Neural cell (in vitro differentiated cells): ENCODE data around the gene TRMT61B. TPM values are rescaled to one million over a fixed set of nuclear protein-coding genes. Genes with fewer than 3 reads are reported as not detected.

Experiments used
- H2AFZ ChIP-seq: fragments of 200-600, 300-800 bp; sonication (generic), shearing (Covaris generic); 2 replicates; pipeline ENCODE4 v1.6.0; 2014; ENCODE audit warnings: low read depth, mild to moderate bottlenecking, antibody characterized with exemption, low read length, moderate library complexity
- H3F3A ChIP-seq: fragments of 200-600 bp; shearing (Covaris generic); 2 replicates; pipeline ENCODE4 v1.6.1; 2016; ENCODE audit warnings: mild to moderate bottlenecking, moderate library complexity, mixed read lengths, antibody characterized with exemption, low read length; ENCODE audit not compliant: insufficient read depth, poor library complexity, severe bottlenecking
- H3K27ac ChIP-seq: fragments of 200-600, 300-800 bp; sonication (generic), shearing (Covaris generic); 2 replicates; pipeline ENCODE4 v1.5.1; 2014; ENCODE audit warnings: mild to moderate bottlenecking, low read length, moderate library complexity
- H3K27me3 ChIP-seq: fragments of 300-800, 200-600 bp; sonication (generic), shearing (Covaris generic); 2 replicates; pipeline ENCODE4 v1.6.0; 2014; ENCODE audit warnings: mild to moderate bottlenecking, low read depth, low read length, moderate library complexity; ENCODE audit not compliant: insufficient read depth
- H3K36me3 ChIP-seq: fragments of 300-800, 200-600 bp; sonication (generic), shearing (Covaris generic); 2 replicates; pipeline ENCODE4 v1.5.1; 2014; ENCODE audit warnings: mild to moderate bottlenecking, antibody characterized with exemption, low read length, moderate library complexity; ENCODE audit not compliant: insufficient read depth
- H3K4me2 ChIP-seq: fragments of 300-800, 200-600 bp; sonication (generic), shearing (Covaris generic); 2 replicates; pipeline ENCODE4 v1.6.0; 2014; ENCODE audit warnings: mild to moderate bottlenecking, low read length
- H3K4me3 ChIP-seq: fragments of 300-800, 200-600 bp; sonication (generic), shearing (Covaris generic); 2 replicates; pipeline ENCODE4 v1.5.1; 2014; ENCODE audit warnings: mild to moderate bottlenecking, low read length, moderate library complexity
- H3K79me2 ChIP-seq: fragments of 200-600 bp; shearing (Covaris generic); replicated peaks from 2 replicates; pipeline ENCODE4 v1.6.0; 2014; ENCODE audit warnings: mild to moderate bottlenecking, low read length, moderate library complexity; ENCODE audit not compliant: insufficient read depth
- H3K9ac ChIP-seq: fragments of 300-800, 200-600 bp; sonication (generic), shearing (Covaris generic); 2 replicates; pipeline ENCODE4 v1.6.1; 2016; ENCODE audit warnings: mild to moderate bottlenecking, low read length, mixed read lengths
- H3K9me2 ChIP-seq: fragments of 200-600 bp; shearing (Covaris generic); 2 replicates; pipeline ENCODE4 v1.6.1; 2016; ENCODE audit warnings: mild to moderate bottlenecking, low read length, mixed read lengths; ENCODE audit not compliant: insufficient read depth
- H3K9me3 ChIP-seq: fragments of 200-600, 300-800 bp; sonication (generic), shearing (Covaris generic); 2 replicates; pipeline ENCODE4 v1.6.1; 2016; ENCODE audit warnings: mild to moderate bottlenecking, mixed run types, low read length, moderate library complexity, mixed read lengths
- H4K20me1 ChIP-seq: fragments of 200-600 bp; shearing (Covaris generic); 2 replicates; pipeline ENCODE4 v1.6.1; 2016; ENCODE audit warnings: mild to moderate bottlenecking, mixed run types; ENCODE audit not compliant: insufficient read depth
- EP300 ChIP-seq: fragments of 450-650 bp; conservative IDR thresholded peaks from 2 replicates; pipeline ENCODE4 v1.6.1; 2014; ENCODE audit warnings: antibody characterized with exemption, mild to moderate bottlenecking, moderate library complexity; ENCODE audit not compliant: poor library complexity, severe bottlenecking
- EZH2 ChIP-seq: fragments of 200-600, 300-800 bp; shearing (Covaris generic), sonication (generic); IDR thresholded peaks from 2 replicates; pipeline ENCODE4 v1.6.1; 2014; ENCODE audit warnings: antibody characterized with exemption, low read length, borderline replicate concordance, mild to moderate bottlenecking; ENCODE audit not compliant: insufficient read depth, poor library complexity, severe bottlenecking
- MXI1 ChIP-seq: fragments of 450-650 bp; conservative IDR thresholded peaks from 2 replicates; pipeline ENCODE4 v1.6.1; 2014; ENCODE audit warnings: antibody characterized with exemption, mild to moderate bottlenecking; ENCODE audit not compliant: poor library complexity, severe bottlenecking
- POLR2AphosphoS5 ChIP-seq: IDR thresholded peaks from 2 replicates; pipeline ENCODE4 v1.6.1; 2012
- RAD21 ChIP-seq: fragments of 450-650 bp; conservative IDR thresholded peaks from 2 replicates; pipeline ENCODE4 v1.6.1; 2014; ENCODE audit warnings: antibody characterized with exemption, mild to moderate bottlenecking, moderate library complexity
- SMC3 ChIP-seq: fragments of 450-650 bp; conservative IDR thresholded peaks from 2 replicates; pipeline ENCODE4 v1.6.1; 2014; ENCODE audit warnings: antibody characterized with exemption, mild to moderate bottlenecking, moderate library complexity; ENCODE audit not compliant: poor library complexity
- TAF1 ChIP-seq: IDR thresholded peaks from 2 replicates; pipeline ENCODE4 v1.6.1; 2012; ENCODE audit warnings: low read depth
- polyA plus RNA-seq: library from polyadenylated mRNA; depleted of rRNA; stranded (reverse); fragments of >200 nt; gene quantifications from 2 replicates; pipeline ENCODE4 v1.2.3, GENCODE V29; 2014
- TF ChIP-seq, protein P1 (sequence below): fragments of 450-650 bp; IDR thresholded peaks from 2 replicates; pipeline ENCODE4 v1.5.1; 2014; ENCODE audit warnings: antibody characterized with exemption, mild to moderate bottlenecking, moderate library complexity; ENCODE audit not compliant: poor library complexity, severe bottlenecking
- TF ChIP-seq, protein P2 (sequence below): IDR thresholded peaks from 2 replicates; pipeline ENCODE4 v1.6.1; 2012; ENCODE audit warnings: borderline replicate concordance

TRMT61B gene
- polyA plus RNA-seq, 1 donor from 2014 or later: 35.1 TPM

DNA sequence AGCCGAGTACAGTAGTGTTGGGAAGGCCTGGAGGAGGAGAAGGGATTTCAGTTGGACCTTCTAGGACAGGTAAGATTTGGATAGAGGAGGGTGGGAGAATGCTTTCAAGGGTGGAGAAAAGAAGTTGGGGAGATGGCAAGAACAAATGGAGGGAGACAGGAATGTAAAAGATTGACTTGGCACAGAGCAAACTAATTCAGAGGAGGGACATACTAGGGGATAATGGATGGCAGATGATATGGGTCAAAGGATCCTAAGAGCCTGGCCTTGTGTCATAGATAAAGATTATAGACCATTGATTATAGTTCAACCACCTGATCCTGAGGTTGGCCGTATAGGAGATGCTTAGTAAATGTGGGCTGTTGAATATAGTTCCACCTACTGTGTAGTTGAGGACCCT lies 36.7 kb upstream of the TRMT61B start:
- Histone ChIP-seq H3F3A (no peaks in the 10 kb centered on the region), H3K27ac (no peak overlapping the region), H3K9ac (no peak overlapping the region), H3K4me2 (no peak overlapping the region), H3K9me2 (no peaks in the 10 kb centered on the region), H4K20me1 (no peaks in the 10 kb centered on the region), H2AFZ (no peak overlapping the region), H3K36me3 (no peaks in the 10 kb centered on the region), H3K4me3 (no peak overlapping the region), H3K27me3 (no peaks in the 10 kb centered on the region), H3K79me2 (peaks cover 11% of the 10 kb centered on the region), H3K9me3 (no peaks in the 10 kb centered on the region)
- TF ChIP-seq SMC3 (no peak), RAD21 (no peak), TAF1 (no peak), EZH2 (no peak), MXI1 (no peak), POLR2AphosphoS5 (no peak), EP300 (no peak)
- TF ChIP-seq, protein P1, sequence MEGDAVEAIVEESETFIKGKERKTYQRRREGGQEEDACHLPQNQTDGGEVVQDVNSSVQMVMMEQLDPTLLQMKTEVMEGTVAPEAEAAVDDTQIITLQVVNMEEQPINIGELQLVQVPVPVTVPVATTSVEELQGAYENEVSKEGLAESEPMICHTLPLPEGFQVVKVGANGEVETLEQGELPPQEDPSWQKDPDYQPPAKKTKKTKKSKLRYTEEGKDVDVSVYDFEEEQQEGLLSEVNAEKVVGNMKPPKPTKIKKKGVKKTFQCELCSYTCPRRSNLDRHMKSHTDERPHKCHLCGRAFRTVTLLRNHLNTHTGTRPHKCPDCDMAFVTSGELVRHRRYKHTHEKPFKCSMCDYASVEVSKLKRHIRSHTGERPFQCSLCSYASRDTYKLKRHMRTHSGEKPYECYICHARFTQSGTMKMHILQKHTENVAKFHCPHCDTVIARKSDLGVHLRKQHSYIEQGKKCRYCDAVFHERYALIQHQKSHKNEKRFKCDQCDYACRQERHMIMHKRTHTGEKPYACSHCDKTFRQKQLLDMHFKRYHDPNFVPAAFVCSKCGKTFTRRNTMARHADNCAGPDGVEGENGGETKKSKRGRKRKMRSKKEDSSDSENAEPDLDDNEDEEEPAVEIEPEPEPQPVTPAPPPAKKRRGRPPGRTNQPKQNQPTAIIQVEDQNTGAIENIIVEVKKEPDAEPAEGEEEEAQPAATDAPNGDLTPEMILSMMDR: no peak
- TF ChIP-seq, protein P2, sequence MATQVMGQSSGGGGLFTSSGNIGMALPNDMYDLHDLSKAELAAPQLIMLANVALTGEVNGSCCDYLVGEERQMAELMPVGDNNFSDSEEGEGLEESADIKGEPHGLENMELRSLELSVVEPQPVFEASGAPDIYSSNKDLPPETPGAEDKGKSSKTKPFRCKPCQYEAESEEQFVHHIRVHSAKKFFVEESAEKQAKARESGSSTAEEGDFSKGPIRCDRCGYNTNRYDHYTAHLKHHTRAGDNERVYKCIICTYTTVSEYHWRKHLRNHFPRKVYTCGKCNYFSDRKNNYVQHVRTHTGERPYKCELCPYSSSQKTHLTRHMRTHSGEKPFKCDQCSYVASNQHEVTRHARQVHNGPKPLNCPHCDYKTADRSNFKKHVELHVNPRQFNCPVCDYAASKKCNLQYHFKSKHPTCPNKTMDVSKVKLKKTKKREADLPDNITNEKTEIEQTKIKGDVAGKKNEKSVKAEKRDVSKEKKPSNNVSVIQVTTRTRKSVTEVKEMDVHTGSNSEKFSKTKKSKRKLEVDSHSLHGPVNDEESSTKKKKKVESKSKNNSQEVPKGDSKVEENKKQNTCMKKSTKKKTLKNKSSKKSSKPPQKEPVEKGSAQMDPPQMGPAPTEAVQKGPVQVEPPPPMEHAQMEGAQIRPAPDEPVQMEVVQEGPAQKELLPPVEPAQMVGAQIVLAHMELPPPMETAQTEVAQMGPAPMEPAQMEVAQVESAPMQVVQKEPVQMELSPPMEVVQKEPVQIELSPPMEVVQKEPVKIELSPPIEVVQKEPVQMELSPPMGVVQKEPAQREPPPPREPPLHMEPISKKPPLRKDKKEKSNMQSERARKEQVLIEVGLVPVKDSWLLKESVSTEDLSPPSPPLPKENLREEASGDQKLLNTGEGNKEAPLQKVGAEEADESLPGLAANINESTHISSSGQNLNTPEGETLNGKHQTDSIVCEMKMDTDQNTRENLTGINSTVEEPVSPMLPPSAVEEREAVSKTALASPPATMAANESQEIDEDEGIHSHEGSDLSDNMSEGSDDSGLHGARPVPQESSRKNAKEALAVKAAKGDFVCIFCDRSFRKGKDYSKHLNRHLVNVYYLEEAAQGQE: no peak

DNA sequence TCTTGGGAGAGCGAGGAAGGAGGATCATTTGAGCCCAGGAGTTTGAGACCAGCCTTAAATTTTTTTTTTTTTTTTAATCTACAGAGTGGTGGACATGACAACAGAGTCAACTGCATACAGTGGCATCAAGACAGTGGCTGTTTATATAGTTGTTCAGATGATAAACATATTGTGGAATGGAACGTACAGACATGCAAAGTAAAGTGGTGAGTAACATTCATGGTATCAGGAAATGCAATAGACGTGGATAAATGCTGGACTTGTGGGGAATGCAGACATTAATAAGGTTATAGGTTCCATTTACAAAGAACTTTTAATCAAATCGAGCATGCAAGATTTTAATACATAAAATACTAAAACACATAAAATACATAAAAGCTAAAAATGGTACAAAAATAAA lies 36.3 kb upstream of the TRMT61B start:
- Histone ChIP-seq H4K20me1 (no peaks in the 10 kb centered on the region), H3K27ac (no peak overlapping the region), H3K36me3 (no peaks in the 10 kb centered on the region), H3F3A (no peaks in the 10 kb centered on the region), H3K27me3 (no peaks in the 10 kb centered on the region), H3K9me3 (no peaks in the 10 kb centered on the region), H3K79me2 (peaks cover 15% of the 10 kb centered on the region), H3K9me2 (no peaks in the 10 kb centered on the region), H3K4me3 (no peak overlapping the region), H2AFZ (no peak overlapping the region), H3K9ac (no peak overlapping the region), H3K4me2 (no peak overlapping the region)
- TF ChIP-seq, protein P2: no peak
- TF ChIP-seq, protein P1: no peak
- TF ChIP-seq TAF1: no peak
- TF ChIP-seq SMC3: no peak
- TF ChIP-seq RAD21: no peak
- no peak for TF ChIP-seq EZH2
- TF ChIP-seq MXI1: no peak
- TF ChIP-seq POLR2AphosphoS5: no peak
- TF ChIP-seq EP300: no peak
